HepG2 (cell line): ENCODE data around the gene ERBB4. TPM values are rescaled to one million over a fixed set of nuclear protein-coding genes. Genes with fewer than 3 reads are reported as not detected.
A peak's percentile ranks its signal among the peaks of the same experiment; 100 is the strongest.

ENCODE experiments used
- ATAC-seq: fragments of 200-7000 bp; cut with Tn5 transposase; 3 replicates; pipeline ENCODE4 v1.9.1; 2020; ENCODE audit warnings: mild to moderate bottlenecking, moderate library complexity
- BruUV-seq: library from RNA; stranded (reverse); fragments of 400-500 nt; replicated peaks from 2 replicates; lab custom pipeline; 2021; lab: Mats Ljungman, UMichigan
- CTCF ChIA-PET: fragments of 300-600 bp; formaldehyde crosslinking; extraction: SDS; loops from one replicate; lab custom pipeline; 2021; ENCODE audit warnings: low total read pairs, inconsistent platforms, low intra/inter-chr PET ratio; lab: Yijun Ruan, JAX
- POLR2A ChIA-PET: fragments of 350-600 bp; sonication (Branson Sonifier 250); formaldehyde crosslinking; loops from one replicate; lab custom pipeline; 2020; ENCODE audit warnings: antibody characterized with exemption, inconsistent platforms; lab: Yijun Ruan, JAX
- DNase-seq: peaks from one replicate; pipeline ENCODE4 v3.0.0-alpha.2; 2015; ENCODE audit warnings: low spot score
- FAIRE-seq: peaks from 3 replicates; lab custom pipeline; 2011; peaks lifted over from hg19 to GRCh38; lab: Jason Lieb, UNC
- H2AFZ ChIP-seq: one replicate; pipeline ENCODE4 v1.6.1; 2011; ENCODE audit warnings: low read length, inconsistent platforms
- H3K27ac ChIP-seq: fragments of 300-600 bp; 3 replicates; pipeline ENCODE4 v1.8.0; 2011; ENCODE audit warnings: mixed run types, mild to moderate bottlenecking, mixed read lengths, low read length, inconsistent platforms; ENCODE audit not compliant: insufficient read depth; ENCODE audit errors: extremely low read length
- H3K27me3 ChIP-seq, 2 experiments: fragments of 200-600 bp in 1 of 2; 2 replicates in 1 of 2; 3 replicates in 1 of 2; pipeline versions ENCODE4 v1.6.0 to v1.8.0; 2011; ENCODE audit warnings: low read length in 2 of 2, mild to moderate bottlenecking in 2 of 2, moderate library complexity in 2 of 2, inconsistent platforms in 1 of 2; ENCODE audit not compliant: insufficient read depth in 2 of 2, control insufficient read depth in 1 of 2
- H3K36me3 ChIP-seq, 2 experiments: fragments of 200-600 bp in 1 of 2; replicated peaks in 1 of 2; 2 replicates in 1 of 2; 3 replicates in 1 of 2; pipeline versions ENCODE4 v1.5.1 to v1.8.0; 2011; ENCODE audit warnings: low read length in 2 of 2, inconsistent platforms in 1 of 2; ENCODE audit not compliant: insufficient read depth in 2 of 2, control insufficient read depth in 1 of 2
- H3K4me1 ChIP-seq: 2 replicates; pipeline ENCODE4 v1.5.1; 2012; ENCODE audit warnings: low read length, inconsistent platforms; ENCODE audit not compliant: insufficient read depth
- H3K4me2 ChIP-seq: 2 replicates; pipeline ENCODE4 v1.6.0; 2011; ENCODE audit warnings: low read depth, low read length, inconsistent platforms
- H3K4me3 ChIP-seq, 3 experiments: fragments of 200-600 bp in 1 of 3; sonication (generic), shearing (Covaris generic) in 1 of 3; replicated peaks in 1 of 3; 2 replicates each; pipeline ENCODE4 v1.5.1; 2011 to 2016; ENCODE audit warnings: low read length in 3 of 3, inconsistent platforms in 2 of 3, low read depth in 2 of 3, mild to moderate bottlenecking in 2 of 3, control low read depth in 1 of 3, mixed read lengths in 1 of 3; ENCODE audit not compliant: insufficient read depth in 1 of 3
- H3K79me2 ChIP-seq: one replicate; pipeline ENCODE4 v1.6.1; 2011; ENCODE audit warnings: low read length, inconsistent platforms; ENCODE audit not compliant: insufficient read depth
- H3K9ac ChIP-seq: 2 replicates; pipeline ENCODE4 v1.6.0; 2011; ENCODE audit warnings: mild to moderate bottlenecking, low read depth, low read length, inconsistent platforms; ENCODE audit not compliant: insufficient read depth
- H3K9me3 ChIP-seq: 2 replicates; pipeline ENCODE4 v1.5.1; 2012; ENCODE audit warnings: mild to moderate bottlenecking, low read length
- H4K20me1 ChIP-seq: 2 replicates; pipeline ENCODE4 v1.6.0; 2011; ENCODE audit warnings: inconsistent platforms, mild to moderate bottlenecking, low read length, moderate library complexity; ENCODE audit not compliant: insufficient read depth
- ATF7 ChIP-seq, 2 experiments: fragments of 450-650 bp in 1 of 2; sonication (generic) in 1 of 2; formaldehyde crosslinking in 1 of 2; IDR thresholded peaks; 2 replicates each; pipeline versions ENCODE4 v1.4.0 to v1.6.1; 2016 to 2020; ENCODE audit warnings: antibody characterized with exemption in 1 of 2, mild to moderate bottlenecking in 1 of 2, missing genetic modification reagents in 1 of 2
- TSC22D2 ChIP-seq: sonication (generic); formaldehyde crosslinking; IDR thresholded peaks from 2 replicates; pipeline ENCODE4 v1.5.1; 2020; ENCODE audit warnings: missing genetic modification reagents, mild to moderate bottlenecking, borderline replicate concordance
- WGBS: methylation state at CpG from one replicate; pipeline ENCODE4 v1.1.6; 2017; ENCODE audit warnings: low lambda C conversion rate; 5-methylcytosine and 5-hydroxymethylcytosine counted together
- in situ Hi-C: cut with HindIII; loops from 2 replicates; pipeline ENCODE4 v1.10.0; 2017; ENCODE audit warnings: low pct_unique_long_range_greater_than_20kb; ENCODE audit not compliant: extremely low pct_ligation_motif_present
- intact Hi-C: fragments of 100-400 bp; cut with micrococcal nuclease; formaldehyde crosslinking; loops from one replicate; pipeline ENCODE4 v1.10.0; 2022; ENCODE audit not compliant: unreplicated experiment
- polyA plus RNA-seq, 8 experiments: library from polyadenylated mRNA; depleted of rRNA in 3 of 8; stranded (reverse) in 7 of 8; unstranded in 1 of 8; fragments of >200 nt; fragmentation: Illumina TruSeq in 4 of 8; extraction: Trizol in 4 of 8; gene quantifications; 2 replicates each; pipeline versions ENCODE4 v1.2.1 to v1.2.3, GENCODE V29; 2011 to 2016; ENCODE audit warnings: low read depth in 4 of 8, missing spikeins in 1 of 8, mixed read lengths in 1 of 8; ENCODE audit not compliant: insufficient read depth in 1 of 8
- total RNA-seq, 5 experiments: library from RNA; depleted of rRNA; stranded (reverse); fragments of >200 nt; fragmentation: Illumina TruSeq; extraction: Trizol; gene quantifications; 2 replicates each; pipeline ENCODE4 v1.2.3, GENCODE V29; 2016; ENCODE audit warnings: low read depth in 1 of 5
- TF ChIP-seq, protein P1 (sequence below): fragments of 450-650 bp; IDR thresholded peaks from 2 replicates; pipeline ENCODE4 v1.6.1; 2017; ENCODE audit warnings: mild to moderate bottlenecking

The ERBB4 gene
- total and polyA plus RNA-seq, 2 of the 13 experiments (the other 11 are each of a cell fraction or from before 2014, with no cell fraction given): not detected

DNA sequence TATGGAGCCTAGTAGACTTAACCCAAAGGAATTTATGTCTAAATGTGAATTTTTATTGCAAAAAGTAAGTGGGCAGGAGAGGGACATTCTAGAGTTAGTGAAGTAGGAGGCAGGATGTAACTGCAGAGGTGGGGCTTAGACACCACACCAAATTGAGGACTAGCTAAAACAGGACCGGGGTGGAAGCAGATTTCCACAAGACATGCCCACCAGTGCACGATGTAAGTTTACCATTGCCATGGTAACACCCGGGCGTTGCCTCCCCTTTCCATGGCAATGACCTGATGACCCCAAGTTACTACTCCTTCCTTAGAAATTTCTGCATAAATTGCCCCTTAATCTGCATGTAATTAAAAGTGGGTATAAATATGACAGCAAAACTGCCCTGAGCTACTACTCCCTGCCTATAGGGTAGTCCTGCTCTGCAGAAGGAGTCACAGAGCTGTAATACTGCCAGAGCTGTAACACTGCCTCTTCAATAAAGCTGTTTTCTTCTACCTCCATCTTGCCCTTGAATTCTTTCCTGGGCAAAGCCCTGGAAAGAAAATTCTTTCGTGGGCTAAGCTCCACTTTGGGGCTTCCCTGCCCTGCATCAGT is 509.7 kb downstream of the ERBB4 start (continued):
- TF ChIP-seq, protein P1, sequence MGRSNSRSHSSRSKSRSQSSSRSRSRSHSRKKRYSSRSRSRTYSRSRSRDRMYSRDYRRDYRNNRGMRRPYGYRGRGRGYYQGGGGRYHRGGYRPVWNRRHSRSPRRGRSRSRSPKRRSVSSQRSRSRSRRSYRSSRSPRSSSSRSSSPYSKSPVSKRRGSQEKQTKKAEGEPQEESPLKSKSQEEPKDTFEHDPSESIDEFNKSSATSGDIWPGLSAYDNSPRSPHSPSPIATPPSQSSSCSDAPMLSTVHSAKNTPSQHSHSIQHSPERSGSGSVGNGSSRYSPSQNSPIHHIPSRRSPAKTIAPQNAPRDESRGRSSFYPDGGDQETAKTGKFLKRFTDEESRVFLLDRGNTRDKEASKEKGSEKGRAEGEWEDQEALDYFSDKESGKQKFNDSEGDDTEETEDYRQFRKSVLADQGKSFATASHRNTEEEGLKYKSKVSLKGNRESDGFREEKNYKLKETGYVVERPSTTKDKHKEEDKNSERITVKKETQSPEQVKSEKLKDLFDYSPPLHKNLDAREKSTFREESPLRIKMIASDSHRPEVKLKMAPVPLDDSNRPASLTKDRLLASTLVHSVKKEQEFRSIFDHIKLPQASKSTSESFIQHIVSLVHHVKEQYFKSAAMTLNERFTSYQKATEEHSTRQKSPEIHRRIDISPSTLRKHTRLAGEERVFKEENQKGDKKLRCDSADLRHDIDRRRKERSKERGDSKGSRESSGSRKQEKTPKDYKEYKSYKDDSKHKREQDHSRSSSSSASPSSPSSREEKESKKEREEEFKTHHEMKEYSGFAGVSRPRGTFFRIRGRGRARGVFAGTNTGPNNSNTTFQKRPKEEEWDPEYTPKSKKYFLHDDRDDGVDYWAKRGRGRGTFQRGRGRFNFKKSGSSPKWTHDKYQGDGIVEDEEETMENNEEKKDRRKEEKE: no peak

DNA sequence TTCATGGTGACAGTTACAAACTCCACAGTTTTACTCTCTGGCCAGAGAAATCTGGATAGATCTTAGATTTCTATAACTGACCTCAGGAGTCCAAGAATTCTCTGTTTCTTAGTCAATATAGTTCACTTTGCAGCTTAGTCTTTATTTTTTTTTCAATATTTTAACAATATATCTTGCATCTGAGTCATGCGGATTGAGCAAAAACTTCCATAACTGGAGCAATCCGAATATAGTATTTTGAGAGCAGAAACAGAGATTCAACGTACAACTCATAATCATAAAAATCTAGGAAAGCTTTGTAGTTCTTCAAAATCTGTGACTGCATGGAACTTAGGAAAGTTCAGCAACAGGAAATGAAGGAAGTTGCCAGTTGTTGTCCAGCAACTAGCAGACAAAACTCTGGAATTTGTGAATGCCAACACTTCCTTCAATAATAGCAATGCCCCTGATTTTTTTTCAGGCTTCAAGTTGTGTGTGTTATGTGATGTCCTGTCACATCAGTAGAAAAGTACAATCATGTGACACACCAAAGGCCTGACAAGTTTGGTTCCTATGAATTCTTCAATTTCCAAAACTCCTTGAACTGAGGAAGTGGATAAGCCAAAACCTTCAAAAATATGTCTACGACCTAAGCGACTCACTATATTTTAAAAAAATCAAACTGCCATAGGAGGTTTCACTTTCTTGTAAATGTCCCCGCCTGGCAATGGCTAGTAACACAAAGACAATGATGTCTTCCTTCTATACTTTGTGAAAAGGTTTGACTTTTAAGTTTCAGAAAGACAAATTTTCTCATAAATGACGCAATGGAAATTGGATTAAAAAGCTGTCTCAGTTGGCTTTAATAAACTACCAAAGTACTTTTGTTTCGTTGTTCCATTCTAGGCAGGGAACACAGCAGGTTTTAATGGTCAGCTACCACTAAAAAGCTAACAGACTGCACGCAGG is 510.6 kb downstream of the ERBB4 start:
- ATAC-seq (no peak), DNase-seq (no peak), FAIRE-seq (no peak)
- Histone ChIP-seq H3K27me3 (no peaks in the 10 kb centered on the region), H3K4me1 (no peaks in the 10 kb centered on the region), H4K20me1 (no peaks in the 10 kb centered on the region), H3K4me2 (no peak overlapping the region), H3K36me3 (no peaks in the 10 kb centered on the region), H3K4me3 (no peak overlapping the region), H2AFZ (no peak overlapping the region), H3K9ac (no peak overlapping the region), H3K27ac (no peak overlapping the region), H3K79me2 (no peaks in the 10 kb centered on the region), H3K9me3 (no peaks in the 10 kb centered on the region)
- ChIA-PET POLR2A (no interaction called here), CTCF (no interaction called here)
- no peak for TF ChIP-seq TSC22D2 (CRISPR knock-in tag)
- peak; percentile 27; the same call in 1 of the 2 replicates for TF ChIP-seq ATF7 (IDR thresholded peaks at IDR 0.05)
- no peak for TF ChIP-seq ATF7 (CRISPR knock-in tag; IDR thresholded peaks at IDR 0.05)
- no TSS peak for BruUV-seq
- in situ Hi-C loops: no loop called here
- intact Hi-C loops: no loop called here
- 18% methylated on average over 9 of the region's 9 CpGs for WGBS
